GM19438 (cell line): ENCODE measurements around the gene C2CD4D.
"Not testable (repeated sequence)": the region's sequence is repeated elsewhere in the genome, so short reads cannot be mapped to it uniquely, and the experiment has no call there.

Experiments
- ATAC-seq: cut with Tn5 transposase; IDR thresholded peaks from one replicate; pipeline ENCODE4 v1.9.1; 2021; ENCODE audit warnings: low read depth; ENCODE audit not compliant: unreplicated experiment

C2CD4D gene

GRCh38 chr1:151839457-151840403 is at the start of gene C2CD4D:
Gene C2CD4D, minus strand, starts transcription at chr1:151839820. Its CDS starts 831 bp downstream, at chr1:151838989.
- ATAC-seq = no peak

- ATAC-seq = no peak
Measured at GRCh38 chr1:151888972-151889570, 49.5 kb upstream of the C2CD4D start.

GRCh38 chr1:151887028-151887427 is 47.4 kb upstream of the C2CD4D start:
- ATAC-seq = no peak

- no peak for ATAC-seq
Measured at GRCh38 chr1:151885479-151885878, 45.9 kb upstream of the C2CD4D start.

GRCh38 chr1:151884879-151885278 is 45.3 kb upstream of the C2CD4D start:
- not testable (repeated sequence) for ATAC-seq

- ATAC-seq = not testable (repeated sequence)
Measured at GRCh38 chr1:151884445-151884844, 44.8 kb upstream of the C2CD4D start.

GRCh38 chr1:151883898-151884297 is 44.3 kb upstream of the C2CD4D start:
- not testable (repeated sequence) for ATAC-seq

- ATAC-seq = not testable (repeated sequence)
Measured at GRCh38 chr1:151882918-151883317, 43.3 kb upstream of the C2CD4D start.

GRCh38 chr1:151882466-151882865 is 42.8 kb upstream of the C2CD4D start:
- no peak for ATAC-seq

- no peak for ATAC-seq
Measured at GRCh38 chr1:151881479-151881878, 41.9 kb upstream of the C2CD4D start.

- ATAC-seq = no peak
Measured at GRCh38 chr1:151875419-151876097, 35.9 kb upstream of the C2CD4D start.

- ATAC-seq = not testable (repeated sequence)
Measured at GRCh38 chr1:151872776-151873175, 33.2 kb upstream of the C2CD4D start.

GRCh38 chr1:151871284-151872030 is 31.8 kb upstream of the C2CD4D start:
- ATAC-seq = no peak

- ATAC-seq = no peak
Measured at GRCh38 chr1:151868486-151868885, 28.9 kb upstream of the C2CD4D start.

GRCh38 chr1:151867765-151868411 is 28.3 kb upstream of the C2CD4D start:
- ATAC-seq = no peak

GRCh38 chr1:151867321-151867720 is 27.7 kb upstream of the C2CD4D start:
- no peak for ATAC-seq

GRCh38 chr1:151864411-151864810 is 24.8 kb upstream of the C2CD4D start:
- ATAC-seq = no peak

GRCh38 chr1:151862604-151863003 is 23.0 kb upstream of the C2CD4D start:
- no peak for ATAC-seq

GRCh38 chr1:151860504-151861187 is 21.0 kb upstream of the C2CD4D start:
- ATAC-seq = no peak
